Activated gamma-delta T cell treated with Interleukin-2 at 50 U/mL for 16 hours (primary cell): Measurements from ENCODE around the gene MICU2.
"Not testable (repeated sequence)": the region's sequence is repeated elsewhere in the genome, so short reads cannot be mapped to it uniquely, and the experiment has no call there.

ENCODE experiments used
- DNase-seq: peaks from one replicate; pipeline ENCODE4 v3.0.0-alpha.2; 2020

MICU2 gene

GRCh38 chr13:21590665-21591456 lies 13.1 kb downstream of the MICU2 start:
- not testable (repeated sequence) for DNase-seq

- DNase-seq, result no peak
These were observed 13.7 kb downstream of the MICU2 start for GRCh38 chr13:21590231-21590630.

- DNase-seq, result not testable (repeated sequence)
These were observed 14.5 kb downstream of the MICU2 start for GRCh38 chr13:21589510-21589909.

GRCh38 chr13:21588411-21588810 lies 15.6 kb downstream of the MICU2 start:
- DNase-seq, result not testable (repeated sequence)

- DNase-seq, result no peak
These were observed 18.9 kb downstream of the MICU2 start for GRCh38 chr13:21584973-21585592.

- DNase-seq, result no peak
These were observed 20.5 kb downstream of the MICU2 start for GRCh38 chr13:21583478-21583877.

- DNase-seq, result no peak
These were observed 23.2 kb downstream of the MICU2 start for GRCh38 chr13:21580736-21581135.

GRCh38 chr13:21579754-21580316 lies 24.1 kb downstream of the MICU2 start:
- no peak for DNase-seq

GRCh38 chr13:21578748-21579147 lies 25.2 kb downstream of the MICU2 start:
- DNase-seq, result no peak

- no peak for DNase-seq
These were observed 27.5 kb downstream of the MICU2 start for GRCh38 chr13:21576426-21576825.

- DNase-seq, result no peak
These were observed 29.9 kb downstream of the MICU2 start for GRCh38 chr13:21573920-21574712.

- no peak for DNase-seq
These were observed 34.3 kb downstream of the MICU2 start for GRCh38 chr13:21569686-21570085.

- no peak for DNase-seq
These were observed 35.1 kb downstream of the MICU2 start for GRCh38 chr13:21568854-21569253.

GRCh38 chr13:21567714-21568113 lies 36.3 kb downstream of the MICU2 start:
- no peak for DNase-seq

GRCh38 chr13:21557995-21558394 lies 46.0 kb downstream of the MICU2 start:
- DNase-seq, result no peak

- no peak for DNase-seq
These were observed 47.9 kb downstream of the MICU2 start for GRCh38 chr13:21556051-21556450.

- not testable (repeated sequence) for DNase-seq
These were observed 50.7 kb downstream of the MICU2 start for GRCh38 chr13:21553261-21553660.

GRCh38 chr13:21550918-21551317 lies 53.1 kb downstream of the MICU2 start:
- no peak for DNase-seq

GRCh38 chr13:21549633-21550032 lies 54.3 kb downstream of the MICU2 start:
- no peak for DNase-seq

- DNase-seq, result no peak
These were observed 55.4 kb downstream of the MICU2 start for GRCh38 chr13:21548577-21548976.

GRCh38 chr13:21546372-21546771 lies 57.6 kb downstream of the MICU2 start:
- no peak for DNase-seq

GRCh38 chr13:21544515-21544914 lies 59.5 kb downstream of the MICU2 start:
- no peak for DNase-seq

GRCh38 chr13:21542563-21542962 lies 61.4 kb downstream of the MICU2 start:
- no peak for DNase-seq
